ENCODE results near the gene CARD9. TPM values are rescaled to one million over a fixed set of nuclear protein-coding genes. Genes with fewer than 3 reads are reported as not detected.

The CARD9 gene
- total RNA-seq, 2 donors from 2014 or later = 0.35 to 1.5 TPM

DNA sequence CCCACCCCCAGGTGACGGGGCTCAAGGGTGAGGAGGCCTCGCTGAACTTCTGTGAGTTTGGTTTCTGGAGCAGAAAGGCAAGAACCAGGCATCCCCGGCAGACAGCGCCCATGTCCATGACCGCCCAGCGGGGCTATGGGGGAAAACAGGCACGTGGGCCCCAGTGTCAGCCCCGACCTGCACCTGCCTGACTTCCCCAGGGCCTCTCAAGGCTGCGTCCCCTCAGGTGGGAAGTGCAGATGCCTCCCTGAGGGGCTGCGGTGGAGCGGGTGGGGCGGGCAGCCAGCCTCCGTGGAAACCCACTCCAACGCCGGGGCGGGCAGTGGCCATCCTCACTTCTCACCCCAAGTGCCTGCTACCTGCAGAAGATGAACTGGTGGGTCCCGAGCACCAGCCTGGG is 6.9 kb upstream of the CARD9 start:
- no peak for DNase-seq
- Mint-ChIP-seq H3K36me3 (ENCODE audit: low read depth) (peaks cover 25% of the 10 kb centered on the region), H3K27ac (no peak overlapping the region), H3K27me3 (ENCODE audit: insufficient read depth) (no peaks in the 10 kb centered on the region), H3K4me1 (no peaks in the 10 kb centered on the region), H3K4me3 (no peak overlapping the region), H3K9me3 (no peaks in the 10 kb centered on the region)
- TF ChIP-seq, protein P1, sequence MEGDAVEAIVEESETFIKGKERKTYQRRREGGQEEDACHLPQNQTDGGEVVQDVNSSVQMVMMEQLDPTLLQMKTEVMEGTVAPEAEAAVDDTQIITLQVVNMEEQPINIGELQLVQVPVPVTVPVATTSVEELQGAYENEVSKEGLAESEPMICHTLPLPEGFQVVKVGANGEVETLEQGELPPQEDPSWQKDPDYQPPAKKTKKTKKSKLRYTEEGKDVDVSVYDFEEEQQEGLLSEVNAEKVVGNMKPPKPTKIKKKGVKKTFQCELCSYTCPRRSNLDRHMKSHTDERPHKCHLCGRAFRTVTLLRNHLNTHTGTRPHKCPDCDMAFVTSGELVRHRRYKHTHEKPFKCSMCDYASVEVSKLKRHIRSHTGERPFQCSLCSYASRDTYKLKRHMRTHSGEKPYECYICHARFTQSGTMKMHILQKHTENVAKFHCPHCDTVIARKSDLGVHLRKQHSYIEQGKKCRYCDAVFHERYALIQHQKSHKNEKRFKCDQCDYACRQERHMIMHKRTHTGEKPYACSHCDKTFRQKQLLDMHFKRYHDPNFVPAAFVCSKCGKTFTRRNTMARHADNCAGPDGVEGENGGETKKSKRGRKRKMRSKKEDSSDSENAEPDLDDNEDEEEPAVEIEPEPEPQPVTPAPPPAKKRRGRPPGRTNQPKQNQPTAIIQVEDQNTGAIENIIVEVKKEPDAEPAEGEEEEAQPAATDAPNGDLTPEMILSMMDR (conservative IDR thresholded peaks at IDR 0.05) = no peak
- H3K9ac ChIP-seq (ENCODE audit: extremely low read depth, low read length, poor library complexity, severe bottlenecking) = no peak overlapping the region
- H3K27ac ChIP-seq (ENCODE audit: low read depth, low read length) = no peak overlapping the region
- no peaks in the 10 kb centered on the region for H3K9me3 ChIP-seq (ENCODE audit: control insufficient read depth, low read length)
- peaks cover 33% of the 10 kb centered on the region for H3K36me3 ChIP-seq (ENCODE audit: control insufficient read depth, insufficient read depth, low read length)
- WGBS, 2 experiments (ENCODE audit: insufficient coverage in 1 of 2, insufficient read length in 1 of 2) = 94% methylated on average over 5 to 17 of the region's 17 CpGs
- H3K27me3 ChIP-seq (ENCODE audit: control insufficient read depth, insufficient read depth, low read length, poor library complexity, severe bottlenecking) = no peaks in the 10 kb centered on the region
- H3K4me3 ChIP-seq (ENCODE audit: low read length) = no peak overlapping the region
- H3K4me1 ChIP-seq (ENCODE audit: control insufficient read depth, insufficient read depth, low read length) = no peaks in the 10 kb centered on the region

DNA sequence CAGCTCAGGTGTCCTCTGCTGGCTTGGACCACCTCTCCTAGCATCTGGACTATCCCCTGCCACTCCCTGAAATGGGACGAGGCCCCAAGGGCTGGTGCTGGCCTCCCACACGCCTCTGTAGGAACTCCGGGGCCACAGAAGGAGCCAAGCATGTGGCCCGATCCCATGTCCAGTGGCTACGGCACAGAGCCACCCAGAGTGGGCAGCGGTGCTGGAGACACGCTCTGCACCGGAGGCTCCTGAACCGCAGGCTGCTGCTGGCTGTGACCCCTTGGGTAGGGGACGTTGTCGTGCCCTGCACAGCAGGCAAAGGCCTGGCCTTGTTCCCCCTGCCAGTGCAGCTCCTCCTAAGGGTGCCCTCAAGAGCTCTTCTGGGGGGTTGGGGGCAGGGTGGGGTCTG is 6.4 kb upstream of the CARD9 start:
- no peaks in the 10 kb centered on the region for H3K9me3 ChIP-seq (ENCODE audit: control insufficient read depth, low read length)
- WGBS, 2 experiments (ENCODE audit: insufficient coverage in 1 of 2, insufficient read length in 1 of 2) = 70 to 86% methylated on average over 5 to 11 of the region's 11 CpGs
- DNase-seq = no peak
- TF ChIP-seq, protein P1 (conservative IDR thresholded peaks at IDR 0.05) = no peak
- peaks cover 32% of the 10 kb centered on the region for H3K36me3 ChIP-seq (ENCODE audit: control insufficient read depth, insufficient read depth, low read length)
- Mint-ChIP-seq H3K4me3 (no peak overlapping the region), H3K4me1 (no peaks in the 10 kb centered on the region), H3K9me3 (no peaks in the 10 kb centered on the region), H3K36me3 (ENCODE audit: low read depth) (peaks cover 20% of the 10 kb centered on the region), H3K27ac (no peak overlapping the region), H3K27me3 (ENCODE audit: insufficient read depth) (no peaks in the 10 kb centered on the region)
- no peaks in the 10 kb centered on the region for H3K4me1 ChIP-seq (ENCODE audit: control insufficient read depth, insufficient read depth, low read length)
- no peak overlapping the region for H3K27ac ChIP-seq (ENCODE audit: low read depth, low read length)
- no peaks in the 10 kb centered on the region for H3K27me3 ChIP-seq (ENCODE audit: control insufficient read depth, insufficient read depth, low read length, poor library complexity, severe bottlenecking)
- H3K4me3 ChIP-seq (ENCODE audit: low read length) = no peak overlapping the region
- no peak overlapping the region for H3K9ac ChIP-seq (ENCODE audit: extremely low read depth, low read length, poor library complexity, severe bottlenecking)

DNA sequence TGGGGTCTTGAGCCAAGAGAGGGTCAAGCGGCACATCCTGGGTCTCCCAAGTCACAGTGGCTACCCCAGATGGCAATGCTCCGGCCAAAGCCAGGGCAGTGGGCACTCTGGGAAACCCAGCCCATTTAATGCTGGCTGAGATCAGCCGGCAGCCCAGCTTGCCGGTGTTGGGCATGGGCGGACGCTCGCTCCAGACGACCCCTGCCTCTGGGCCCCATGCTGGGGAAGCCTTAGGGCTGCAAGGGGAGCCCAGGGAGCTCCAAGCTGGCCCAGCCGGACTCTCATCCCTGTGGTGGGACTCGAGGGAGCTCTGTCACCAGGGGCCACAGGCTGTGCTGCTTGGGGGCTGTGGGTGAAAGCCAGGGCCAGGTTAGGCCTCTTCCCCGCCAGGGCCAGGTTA is 5.9 kb upstream of the CARD9 start:
- 93 to 97% methylated on average over 10 to 11 of the region's 11 CpGs for WGBS, 2 experiments (ENCODE audit: insufficient coverage in 1 of 2, insufficient read length in 1 of 2)
- H3K4me1 Mint-ChIP-seq = no peaks in the 10 kb centered on the region
- H3K27me3 ChIP-seq (ENCODE audit: control insufficient read depth, insufficient read depth, low read length, poor library complexity, severe bottlenecking) = no peaks in the 10 kb centered on the region

More for the DNA sequence above, 5.9 kb upstream of the CARD9 start:
- no peak for DNase-seq
- no peaks in the 10 kb centered on the region for H3K27me3 Mint-ChIP-seq (ENCODE audit: insufficient read depth)
- no peak overlapping the region for H3K9ac ChIP-seq (ENCODE audit: extremely low read depth, low read length, poor library complexity, severe bottlenecking)
- H3K27ac ChIP-seq (ENCODE audit: low read depth, low read length) = no peak overlapping the region
- no peak overlapping the region for H3K27ac Mint-ChIP-seq
- H3K4me3 ChIP-seq (ENCODE audit: low read length) = no peak overlapping the region
- no peaks in the 10 kb centered on the region for H3K9me3 Mint-ChIP-seq
- TF ChIP-seq, protein P1 (conservative IDR thresholded peaks at IDR 0.05) = no peak
- peaks cover 15% of the 10 kb centered on the region for H3K36me3 Mint-ChIP-seq (ENCODE audit: low read depth)
- peaks cover 30% of the 10 kb centered on the region for H3K36me3 ChIP-seq (ENCODE audit: control insufficient read depth, insufficient read depth, low read length)
- no peak overlapping the region for H3K4me3 Mint-ChIP-seq
- no peaks in the 10 kb centered on the region for H3K4me1 ChIP-seq (ENCODE audit: control insufficient read depth, insufficient read depth, low read length)
- H3K9me3 ChIP-seq (ENCODE audit: control insufficient read depth, low read length) = no peaks in the 10 kb centered on the region
